SK-N-SH (cell line): ENCODE data around the gene TMEM269. TPM values are rescaled to one million over a fixed set of nuclear protein-coding genes. Genes with fewer than 3 reads are reported as not detected.

Source experiments
- CTCF ChIA-PET: fragments of 300-600, 350-600 bp; formaldehyde crosslinking; extraction: SDS; loops from one replicate; lab custom pipeline; 2021; lab: Yijun Ruan, JAX
- POLR2A ChIA-PET: fragments of 350-600 bp; sonication (Branson Sonifier 250); formaldehyde crosslinking; extraction: SDS; loops from one replicate; lab custom pipeline; 2020; ENCODE audit warnings: antibody characterized with exemption, inconsistent platforms; lab: Yijun Ruan, JAX
- DNase-seq: peaks from one replicate; pipeline ENCODE4 v3.0.0; 2012
- H2AFZ ChIP-seq: fragments of 200-600 bp; sonication (generic); 2 replicates; pipeline ENCODE4 v1.8.1; 2016; ENCODE audit warnings: antibody characterized with exemption, mild to moderate bottlenecking, low read depth
- H3F3A ChIP-seq: fragments of 200-600 bp; sonication (generic); replicated peaks from 2 replicates; pipeline ENCODE3; 2016; ENCODE audit warnings: antibody characterized with exemption, mild to moderate bottlenecking; ENCODE audit not compliant: insufficient read depth
- H3K27ac ChIP-seq, 2 experiments: fragments of 200-500 bp in 1 of 2; fragments of 200-600 bp in 1 of 2; sonication (Bioruptor generic) in 1 of 2; sonication (generic), shearing (Covaris generic) in 1 of 2; 2 replicates each; pipeline versions ENCODE4 v1.5.1 to v1.6.1; 2014 to 2016; ENCODE audit warnings: low read depth in 2 of 2, inconsistent platforms in 1 of 2, low read length in 1 of 2, mild to moderate bottlenecking in 1 of 2, mixed read lengths in 1 of 2
- H3K27me3 ChIP-seq: fragments of 200-600 bp; sonication (generic), shearing (Covaris generic); 2 replicates; pipeline ENCODE4 v1.6.1; 2016; ENCODE audit warnings: mixed run types; ENCODE audit not compliant: insufficient read depth
- H3K36me3 ChIP-seq, 2 experiments: fragments of 200-500 bp in 1 of 2; fragments of 200-600 bp in 1 of 2; sonication (Bioruptor generic) in 1 of 2; sonication (generic) in 1 of 2; replicated peaks in 1 of 2; 2 replicates each; pipeline versions ENCODE3 to v1.5.1; 2014 to 2016; ENCODE audit warnings: low read length in 1 of 2, mild to moderate bottlenecking in 1 of 2; ENCODE audit not compliant: insufficient read depth in 2 of 2, control insufficient read depth in 1 of 2
- H3K4me1 ChIP-seq, 2 experiments: fragments of 200-500 bp in 1 of 2; fragments of 200-600 bp in 1 of 2; sonication (Bioruptor generic) in 1 of 2; sonication (generic), shearing (Covaris generic) in 1 of 2; 2 replicates each; pipeline versions ENCODE4 v1.5.1 to v1.6.1; 2014 to 2016; ENCODE audit warnings: low read depth in 1 of 2, low read length in 1 of 2, mixed run types in 1 of 2; ENCODE audit not compliant: insufficient read depth in 2 of 2, control insufficient read depth in 1 of 2
- H3K4me2 ChIP-seq: fragments of 200-600 bp; sonication (generic), shearing (Covaris generic); 2 replicates; pipeline ENCODE4 v1.6.1; 2017; ENCODE audit warnings: mixed run types
- H3K4me3 ChIP-seq, 2 experiments: fragments of 200-500 bp in 1 of 2; fragments of 200-600 bp in 1 of 2; sonication (Bioruptor generic) in 1 of 2; sonication (generic), shearing (Covaris generic) in 1 of 2; 2 replicates each; pipeline versions ENCODE4 v1.5.1 to v1.8.1; 2014 to 2016; ENCODE audit warnings: low read depth in 2 of 2, inconsistent platforms in 1 of 2, low read length in 1 of 2, mild to moderate bottlenecking in 1 of 2, mixed read lengths in 1 of 2, moderate library complexity in 1 of 2
- H3K79me2 ChIP-seq: fragments of 200-600 bp; sonication (generic); 2 replicates; pipeline ENCODE4 v1.8.1; 2017; ENCODE audit warnings: mild to moderate bottlenecking; ENCODE audit not compliant: insufficient read depth
- H3K9ac ChIP-seq: fragments of 200-600 bp; sonication (generic); 2 replicates; pipeline ENCODE4 v1.6.1; 2017; ENCODE audit warnings: mixed run types
- H3K9me2 ChIP-seq: fragments of 200-600 bp; sonication (generic); 2 replicates; pipeline ENCODE4 v1.6.1; 2017; ENCODE audit warnings: mixed run types
- H3K9me3 ChIP-seq: fragments of 200-600 bp; sonication (generic); 2 replicates; pipeline ENCODE4 v1.6.1; 2017; ENCODE audit warnings: mixed run types, mild to moderate bottlenecking, moderate library complexity
- H4K20me1 ChIP-seq: fragments of 200-600 bp; sonication (generic); 2 replicates; pipeline ENCODE4 v1.6.1; 2017; ENCODE audit warnings: mild to moderate bottlenecking, mixed run types; ENCODE audit not compliant: insufficient read depth
- EP300 ChIP-seq, 2 experiments: IDR thresholded peaks; 2 replicates each; pipeline versions ENCODE4 v1.4.0 to v1.6.1; 2012; ENCODE audit warnings: borderline replicate concordance in 1 of 2, low read depth in 1 of 2, low read length in 1 of 2
- GABPA ChIP-seq: IDR thresholded peaks from 2 replicates; pipeline ENCODE4 v1.4.0; 2012; ENCODE audit warnings: low read depth, mild to moderate bottlenecking
- MEF2A ChIP-seq: IDR thresholded peaks from 2 replicates; pipeline ENCODE4 v1.4.0; 2012; ENCODE audit warnings: low read depth, borderline replicate concordance
- MXI1 ChIP-seq: IDR thresholded peaks from 2 replicates; pipeline ENCODE4 v1.6.1; 2012; ENCODE audit warnings: mild to moderate bottlenecking, low read depth, low read length, improper control_type of control experiment
- NFIC ChIP-seq: IDR thresholded peaks from 2 replicates; pipeline ENCODE4 v1.4.0; 2012; ENCODE audit warnings: borderline replicate concordance
- POLR2AphosphoS5 ChIP-seq: IDR thresholded peaks from 2 replicates; pipeline ENCODE4 v1.6.1; 2012; ENCODE audit warnings: low read depth, low read length
- RAD21 ChIP-seq: IDR thresholded peaks from 2 replicates; pipeline ENCODE4 v1.6.1; 2012; ENCODE audit warnings: mild to moderate bottlenecking, low read length
- RCOR1 ChIP-seq: fragments of 150-350 bp; IDR thresholded peaks from 2 replicates; pipeline ENCODE4 v1.6.1; 2017; ENCODE audit warnings: antibody characterized with exemption, low read length
- SIN3A ChIP-seq: IDR thresholded peaks from 2 replicates; pipeline ENCODE4 v1.6.1; 2012; ENCODE audit warnings: low read depth, mild to moderate bottlenecking, low read length, moderate library complexity, borderline replicate concordance
- SMC3 ChIP-seq: IDR thresholded peaks from 2 replicates; pipeline ENCODE4 v1.6.1; 2012; ENCODE audit warnings: low read depth, low read length, improper control_type of control experiment
- TAF1 ChIP-seq: IDR thresholded peaks from 2 replicates; pipeline ENCODE4 v1.6.1; 2012; ENCODE audit warnings: low read depth, mild to moderate bottlenecking, low read length, moderate library complexity, borderline replicate concordance
- TEAD4 ChIP-seq: IDR thresholded peaks from 2 replicates; pipeline ENCODE4 v1.4.0; 2012; ENCODE audit warnings: mild to moderate bottlenecking, borderline replicate concordance; ENCODE audit not compliant: insufficient read depth
- WGBS: methylation state at CpG from one replicate; pipeline ENCODE4 v1.1.6; 2017; ENCODE audit warnings: low lambda C conversion rate; 5-methylcytosine and 5-hydroxymethylcytosine counted together
- polyA plus RNA-seq, 3 experiments: library from polyadenylated mRNA; depleted of rRNA; stranded (reverse); fragments of >200 nt; gene quantifications; 2 replicates each; pipeline ENCODE4 v1.2.3, GENCODE V29; 2012
- TF ChIP-seq, protein P1 (sequence below): IDR thresholded peaks from 2 replicates; pipeline ENCODE4 v1.6.1; 2012; ENCODE audit warnings: mild to moderate bottlenecking, low read depth, low read length, moderate library complexity
- TF ChIP-seq, protein P2 (sequence below): fragments of 150-350 bp; IDR thresholded peaks from 2 replicates; pipeline ENCODE4 v1.6.1; 2017; ENCODE audit warnings: antibody characterized with exemption, low read length, low read depth, borderline replicate concordance
- TF ChIP-seq, protein P3 (sequence below): IDR thresholded peaks from 2 replicates; pipeline ENCODE4 v1.4.0; 2012; ENCODE audit warnings: low read depth
- TF ChIP-seq, protein P4 (sequence below): IDR thresholded peaks from 2 replicates; pipeline ENCODE4 v1.4.0; 2012; ENCODE audit warnings: low read depth, borderline replicate concordance

The TMEM269 gene
- polyA plus RNA-seq, 1 of the 3 experiments (the other 2 are of a cell fraction) = 0.05 TPM

DNA sequence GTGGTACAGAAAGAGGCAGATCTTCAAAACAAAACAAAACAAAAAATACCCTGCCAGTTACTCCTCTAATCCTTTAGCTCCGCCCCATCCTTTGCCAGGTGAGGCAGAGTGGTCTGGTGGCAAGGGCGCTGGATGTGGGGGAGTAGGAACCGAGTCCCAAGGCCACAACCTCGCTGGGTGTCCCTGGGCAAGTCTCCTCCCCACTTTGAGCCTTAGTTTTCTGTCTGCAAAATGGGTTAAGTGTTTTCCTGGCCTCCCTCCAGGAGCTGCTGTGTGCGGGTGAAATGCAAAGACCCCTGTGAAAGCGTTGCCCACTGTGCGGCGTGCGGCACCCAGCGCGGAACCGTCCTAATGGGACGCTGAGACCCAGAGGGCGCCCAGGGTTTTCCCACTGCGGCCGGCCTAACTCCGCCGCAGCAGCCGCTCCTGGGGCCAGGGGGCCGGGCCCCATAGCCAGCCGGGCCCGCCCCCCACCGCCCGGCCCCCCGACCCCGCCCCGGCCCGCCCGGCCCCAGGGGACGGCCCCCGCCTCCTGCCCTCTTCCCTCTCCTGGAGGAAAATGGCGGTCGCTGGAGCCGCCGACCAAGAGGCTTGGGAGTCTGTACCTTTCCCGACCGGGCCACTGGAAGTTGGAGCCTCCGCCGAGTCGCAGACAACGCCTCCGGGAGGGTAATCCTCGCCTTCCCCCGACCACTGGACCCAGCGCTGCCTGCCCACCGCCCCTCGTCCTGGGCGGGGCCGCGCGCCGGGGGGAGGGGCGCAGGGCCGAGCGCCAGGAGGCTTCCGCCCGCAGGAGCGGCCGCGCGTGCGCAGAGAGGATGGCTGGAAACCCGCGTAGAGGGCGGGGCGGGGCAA lies 32.0 kb downstream of the TMEM269 start, which contains the start of the genes ERMAP and SVBP (continued):
- TF ChIP-seq, protein P1, sequence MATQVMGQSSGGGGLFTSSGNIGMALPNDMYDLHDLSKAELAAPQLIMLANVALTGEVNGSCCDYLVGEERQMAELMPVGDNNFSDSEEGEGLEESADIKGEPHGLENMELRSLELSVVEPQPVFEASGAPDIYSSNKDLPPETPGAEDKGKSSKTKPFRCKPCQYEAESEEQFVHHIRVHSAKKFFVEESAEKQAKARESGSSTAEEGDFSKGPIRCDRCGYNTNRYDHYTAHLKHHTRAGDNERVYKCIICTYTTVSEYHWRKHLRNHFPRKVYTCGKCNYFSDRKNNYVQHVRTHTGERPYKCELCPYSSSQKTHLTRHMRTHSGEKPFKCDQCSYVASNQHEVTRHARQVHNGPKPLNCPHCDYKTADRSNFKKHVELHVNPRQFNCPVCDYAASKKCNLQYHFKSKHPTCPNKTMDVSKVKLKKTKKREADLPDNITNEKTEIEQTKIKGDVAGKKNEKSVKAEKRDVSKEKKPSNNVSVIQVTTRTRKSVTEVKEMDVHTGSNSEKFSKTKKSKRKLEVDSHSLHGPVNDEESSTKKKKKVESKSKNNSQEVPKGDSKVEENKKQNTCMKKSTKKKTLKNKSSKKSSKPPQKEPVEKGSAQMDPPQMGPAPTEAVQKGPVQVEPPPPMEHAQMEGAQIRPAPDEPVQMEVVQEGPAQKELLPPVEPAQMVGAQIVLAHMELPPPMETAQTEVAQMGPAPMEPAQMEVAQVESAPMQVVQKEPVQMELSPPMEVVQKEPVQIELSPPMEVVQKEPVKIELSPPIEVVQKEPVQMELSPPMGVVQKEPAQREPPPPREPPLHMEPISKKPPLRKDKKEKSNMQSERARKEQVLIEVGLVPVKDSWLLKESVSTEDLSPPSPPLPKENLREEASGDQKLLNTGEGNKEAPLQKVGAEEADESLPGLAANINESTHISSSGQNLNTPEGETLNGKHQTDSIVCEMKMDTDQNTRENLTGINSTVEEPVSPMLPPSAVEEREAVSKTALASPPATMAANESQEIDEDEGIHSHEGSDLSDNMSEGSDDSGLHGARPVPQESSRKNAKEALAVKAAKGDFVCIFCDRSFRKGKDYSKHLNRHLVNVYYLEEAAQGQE = no peak
- TF ChIP-seq, all 33 proteins: peak for 8

DNA sequence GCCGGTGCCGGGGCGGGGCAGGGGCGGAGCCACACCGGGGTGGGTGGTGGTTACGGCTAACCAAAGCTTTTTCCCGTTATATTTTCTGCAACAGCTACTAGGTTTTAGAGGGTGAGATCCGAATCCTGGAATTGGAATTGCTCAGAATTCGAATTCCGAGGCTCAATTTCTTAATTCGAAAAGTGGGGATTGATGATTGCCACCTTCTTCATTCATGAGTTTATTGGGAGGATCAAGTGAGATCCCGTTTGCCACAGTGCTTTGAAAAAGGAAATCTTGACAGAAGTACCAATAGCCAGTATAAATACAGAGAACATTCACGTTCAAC lies 32.6 kb downstream of the TMEM269 start:
- Histone ChIP-seq H3K27ac (peak overlapping the region; percentile 50 to 98; a peak in 3 of 4 replicates), H3K27me3 (no peaks in the 10 kb centered on the region), H3K9ac (peak overlapping the region; percentile 98; the same call in 1 of the 2 replicates), H3K4me3 (peak overlapping the region; percentile 76 to 85), H2AFZ (peak overlapping the region; percentile 53; the same call in 1 of the 2 replicates), H4K20me1 (no peaks in the 10 kb centered on the region; the same call in 1 of the 2 replicates), H3K4me1 (peaks cover 12% of the 10 kb centered on the region in 2 experiments; a peak in 2 of 4 replicates), H3K9me2 (no peaks in the 10 kb centered on the region), H3K9me3 (no peaks in the 10 kb centered on the region), H3K36me3 (peaks cover 0 to 11% of the 10 kb centered on the region in 2 experiments), H3K4me2 (peak overlapping the region; percentile 76), H3K79me2 (peaks cover 30% of the 10 kb centered on the region), H3F3A (peaks cover 7% of the 10 kb centered on the region)
- CTCF ChIA-PET = interaction anchor here (1.5 kb wide), 1 partner anchor 96 kb away, joined by 6 read pairs; no protein-coding TSS in a partner anchor
- POLR2A ChIA-PET = interaction anchor here (0.6 to 1.2 kb wide), 4 partner anchors 12 to 29 kb away, joined by 3 to 5 read pairs (median 3); partner anchors contain the start of gene ZNF691
- WGBS = 0% methylated on average over 7 of the region's 13 CpGs
- no peak for DNase-seq
- no peak for TF ChIP-seq EP300 (IDR thresholded peaks at IDR 0.05; ENCODE audit: borderline replicate concordance in 1 of 2, low read depth in 1 of 2, low read length in 1 of 2)
- TF ChIP-seq POLR2AphosphoS5 = peak; percentile 0; the same call in 1 of the 2 replicates

DNA sequence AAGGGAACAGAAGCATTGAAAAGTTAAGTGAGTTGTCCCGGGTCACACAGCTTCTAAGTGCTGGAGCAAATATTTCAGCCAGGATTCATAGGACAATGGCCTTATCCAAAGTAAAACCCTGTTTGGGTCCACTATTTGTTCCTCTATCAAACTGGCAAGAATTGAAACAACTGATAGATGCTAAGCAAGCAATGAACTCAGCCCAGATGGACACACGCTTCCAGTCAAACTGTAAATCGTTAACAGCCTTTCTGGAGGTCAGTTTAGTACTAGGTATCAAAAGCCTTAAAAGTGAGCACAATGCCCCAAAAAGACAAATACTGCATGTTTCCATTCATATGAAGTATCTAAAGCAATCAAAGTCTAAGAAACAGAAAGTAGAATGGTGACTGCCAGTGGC lies 33.2 kb downstream of the TMEM269 start:
- Histone ChIP-seq H3K9me3 (no peaks in the 10 kb centered on the region), H3K4me3 (peak overlapping the region; percentile 76 to 85; a peak in 2 of 4 replicates), H3K9me2 (no peaks in the 10 kb centered on the region), H3K4me1 (peaks cover 13 to 14% of the 10 kb centered on the region in 2 experiments; a peak in 2 of 4 replicates), H3K36me3 (peaks cover 0 to 11% of the 10 kb centered on the region in 2 experiments), H3F3A (peaks cover 5% of the 10 kb centered on the region), H4K20me1 (no peaks in the 10 kb centered on the region; the same call in 1 of the 2 replicates), H3K4me2 (peak overlapping the region; percentile 76), H3K27ac (no peak overlapping the region), H2AFZ (no peak overlapping the region), H3K9ac (peak overlapping the region; percentile 98; the same call in 1 of the 2 replicates), H3K27me3 (no peaks in the 10 kb centered on the region), H3K79me2 (peaks cover 30% of the 10 kb centered on the region)
- CTCF ChIA-PET = interaction anchor here (1.1 to 1.5 kb wide), 2 partner anchors 35 to 95 kb away, joined by 3 to 6 read pairs; no protein-coding TSS in a partner anchor
- 98% methylated on average over 3 of the region's 3 CpGs for WGBS
- DNase-seq = no peak
- POLR2A ChIA-PET = interaction anchor here (0.6 to 1.2 kb wide), 4 partner anchors 11 to 28 kb away, joined by 3 to 5 read pairs (median 3); partner anchors contain the start of gene ZNF691
- TF ChIP-seq RCOR1 (no peak), RAD21 (no peak), TAF1 (no peak), MXI1 (no peak), SMC3 (no peak), TEAD4 (no peak), POLR2AphosphoS5 (no peak), SIN3A (no peak), GABPA (no peak), MEF2A (no peak), NFIC (no peak)
- TF ChIP-seq, protein P2, sequence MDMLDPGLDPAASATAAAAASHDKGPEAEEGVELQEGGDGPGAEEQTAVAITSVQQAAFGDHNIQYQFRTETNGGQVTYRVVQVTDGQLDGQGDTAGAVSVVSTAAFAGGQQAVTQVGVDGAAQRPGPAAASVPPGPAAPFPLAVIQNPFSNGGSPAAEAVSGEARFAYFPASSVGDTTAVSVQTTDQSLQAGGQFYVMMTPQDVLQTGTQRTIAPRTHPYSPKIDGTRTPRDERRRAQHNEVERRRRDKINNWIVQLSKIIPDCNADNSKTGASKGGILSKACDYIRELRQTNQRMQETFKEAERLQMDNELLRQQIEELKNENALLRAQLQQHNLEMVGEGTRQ = no peak
- TF ChIP-seq, protein P3, sequence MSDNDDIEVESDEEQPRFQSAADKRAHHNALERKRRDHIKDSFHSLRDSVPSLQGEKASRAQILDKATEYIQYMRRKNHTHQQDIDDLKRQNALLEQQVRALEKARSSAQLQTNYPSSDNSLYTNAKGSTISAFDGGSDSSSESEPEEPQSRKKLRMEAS = no peak
- TF ChIP-seq, protein P4, sequence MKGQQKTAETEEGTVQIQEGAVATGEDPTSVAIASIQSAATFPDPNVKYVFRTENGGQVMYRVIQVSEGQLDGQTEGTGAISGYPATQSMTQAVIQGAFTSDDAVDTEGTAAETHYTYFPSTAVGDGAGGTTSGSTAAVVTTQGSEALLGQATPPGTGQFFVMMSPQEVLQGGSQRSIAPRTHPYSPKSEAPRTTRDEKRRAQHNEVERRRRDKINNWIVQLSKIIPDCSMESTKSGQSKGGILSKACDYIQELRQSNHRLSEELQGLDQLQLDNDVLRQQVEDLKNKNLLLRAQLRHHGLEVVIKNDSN = no peak
